Endodermal cell (in vitro differentiated cells): ENCODE results near the gene RNF114. TPM values are rescaled to one million over a fixed set of nuclear protein-coding genes. Genes with fewer than 3 reads are reported as not detected.

Experiments used
- DNase-seq: peaks from one replicate; pipeline ENCODE4 v3.0.0-alpha.2; 2017
- H3K27ac ChIP-seq: 2 replicates; pipeline ENCODE4 v1.5.1; 2013; ENCODE audit warnings: mild to moderate bottlenecking, low read depth, low read length, moderate library complexity
- H3K27me3 ChIP-seq: 2 replicates; pipeline ENCODE4 v1.6.1; 2013; ENCODE audit warnings: mild to moderate bottlenecking, low read length, moderate library complexity; ENCODE audit not compliant: insufficient read depth, control insufficient read depth, poor library complexity, severe bottlenecking
- H3K36me3 ChIP-seq: 2 replicates; pipeline ENCODE4 v1.7.0; 2013; ENCODE audit warnings: mild to moderate bottlenecking, low read length, moderate library complexity; ENCODE audit not compliant: control insufficient read depth, insufficient read depth
- H3K4me1 ChIP-seq: one replicate; pipeline ENCODE4 v1.7.0; 2013; ENCODE audit warnings: low read length; ENCODE audit not compliant: control insufficient read depth, insufficient read depth
- H3K4me3 ChIP-seq: 2 replicates; pipeline ENCODE4 v1.5.1; 2013; ENCODE audit warnings: mild to moderate bottlenecking, low read length, moderate library complexity
- H3K9ac ChIP-seq: 2 replicates; pipeline ENCODE4 v1.6.1; 2013; ENCODE audit warnings: mild to moderate bottlenecking, low read length, moderate library complexity; ENCODE audit not compliant: poor library complexity, severe bottlenecking; ENCODE audit errors: extremely low read depth
- H3K9me3 ChIP-seq: 2 replicates; pipeline ENCODE4 v1.6.1; 2013; ENCODE audit warnings: mild to moderate bottlenecking, low read length, moderate library complexity; ENCODE audit not compliant: control insufficient read depth
- H3K27ac Mint-ChIP-seq: 2 replicates; pipeline ENCODE4 v1.8.0; 2020; ENCODE audit warnings: mixed read lengths
- H3K27me3 Mint-ChIP-seq: 2 replicates; pipeline ENCODE4 v1.8.0; 2021; ENCODE audit warnings: mild to moderate bottlenecking, mixed read lengths; ENCODE audit not compliant: insufficient read depth
- H3K36me3 Mint-ChIP-seq: 2 replicates; pipeline ENCODE4 v1.8.0; 2020; ENCODE audit warnings: low read depth, mixed read lengths
- H3K4me1 Mint-ChIP-seq: 2 replicates; pipeline ENCODE4 v1.8.0; 2020; ENCODE audit warnings: mixed read lengths
- H3K4me3 Mint-ChIP-seq: 2 replicates; pipeline ENCODE4 v1.8.0; 2020; ENCODE audit warnings: mild to moderate bottlenecking, moderate library complexity, mixed read lengths
- H3K9me3 Mint-ChIP-seq: 2 replicates; pipeline ENCODE4 v1.8.0; 2020; ENCODE audit warnings: mild to moderate bottlenecking, mixed read lengths
- WGBS, 2 experiments: methylation state at CpG; one replicate each; pipeline versions ENCODE4 v1.1.5 to v1.1.7; 2013; ENCODE audit warnings: missing lambda C conversion rate in 2 of 2, mixed read lengths in 1 of 2; ENCODE audit not compliant: insufficient coverage in 1 of 2, insufficient read length in 1 of 2; 5-methylcytosine and 5-hydroxymethylcytosine counted together
- total RNA-seq, 2 donors: library from RNA; stranded (reverse); fragmentation: NEBNext Ultra II Directional in 1 of 2; extraction: Animal tissue kit (Norgen Biotek cat#: 25700) in 1 of 2; gene quantifications; 2 replicates in 1 of 2; 3 replicates in 1 of 2; pipeline ENCODE4 v1.2.1, GENCODE V29; 2021
- TF ChIP-seq, protein P1 (sequence below): fragments of 200-600 bp; sonication (generic); conservative IDR thresholded peaks from 2 replicates; pipeline ENCODE4 v1.5.0; 2021; ENCODE audit warnings: antibody characterized with exemption, mild to moderate bottlenecking

Gene RNF114
- total RNA-seq, 2 donors from 2014 or later = 48.8 to 52.5 TPM

DNA sequence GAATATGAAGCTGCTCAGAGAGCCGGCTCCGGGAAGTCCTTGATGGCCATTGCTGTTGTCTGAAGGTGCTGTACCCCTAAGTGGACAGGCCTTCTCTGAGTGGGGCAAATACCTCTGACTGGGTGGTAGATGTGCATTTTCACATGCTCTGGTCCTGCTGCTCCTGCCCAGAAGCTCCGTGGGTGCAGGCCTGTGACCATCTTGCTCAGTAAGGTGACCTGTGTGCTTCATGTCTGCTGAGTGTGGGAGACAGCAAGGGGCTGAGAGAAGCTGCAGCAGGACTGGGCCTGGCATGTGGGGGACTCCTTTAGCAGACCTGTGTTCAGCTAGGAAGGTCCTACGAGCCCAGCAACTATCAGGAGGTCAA lies 25.9 kb upstream of the RNF114 start:
- Mint-ChIP-seq H3K9me3 (no peaks in the 10 kb centered on the region), H3K27me3 (no peaks in the 10 kb centered on the region), H3K27ac (peak overlapping the region; percentile 80), H3K36me3 (peaks cover 21% of the 10 kb centered on the region), H3K4me3 (no peak overlapping the region), H3K4me1 (peaks cover 13% of the 10 kb centered on the region)
- Histone ChIP-seq H3K9me3 (no peaks in the 10 kb centered on the region), H3K4me3 (no peak overlapping the region), H3K9ac (no peak overlapping the region), H3K4me1 (peaks cover 6% of the 10 kb centered on the region), H3K27ac (peak overlapping the region; percentile 62), H3K36me3 (peaks cover 35% of the 10 kb centered on the region), H3K27me3 (no peaks in the 10 kb centered on the region)
- WGBS, 2 experiments = 81 to 88% methylated on average over 3 to 4 of the region's 4 CpGs
- no peak for DNase-seq
- TF ChIP-seq, protein P1, sequence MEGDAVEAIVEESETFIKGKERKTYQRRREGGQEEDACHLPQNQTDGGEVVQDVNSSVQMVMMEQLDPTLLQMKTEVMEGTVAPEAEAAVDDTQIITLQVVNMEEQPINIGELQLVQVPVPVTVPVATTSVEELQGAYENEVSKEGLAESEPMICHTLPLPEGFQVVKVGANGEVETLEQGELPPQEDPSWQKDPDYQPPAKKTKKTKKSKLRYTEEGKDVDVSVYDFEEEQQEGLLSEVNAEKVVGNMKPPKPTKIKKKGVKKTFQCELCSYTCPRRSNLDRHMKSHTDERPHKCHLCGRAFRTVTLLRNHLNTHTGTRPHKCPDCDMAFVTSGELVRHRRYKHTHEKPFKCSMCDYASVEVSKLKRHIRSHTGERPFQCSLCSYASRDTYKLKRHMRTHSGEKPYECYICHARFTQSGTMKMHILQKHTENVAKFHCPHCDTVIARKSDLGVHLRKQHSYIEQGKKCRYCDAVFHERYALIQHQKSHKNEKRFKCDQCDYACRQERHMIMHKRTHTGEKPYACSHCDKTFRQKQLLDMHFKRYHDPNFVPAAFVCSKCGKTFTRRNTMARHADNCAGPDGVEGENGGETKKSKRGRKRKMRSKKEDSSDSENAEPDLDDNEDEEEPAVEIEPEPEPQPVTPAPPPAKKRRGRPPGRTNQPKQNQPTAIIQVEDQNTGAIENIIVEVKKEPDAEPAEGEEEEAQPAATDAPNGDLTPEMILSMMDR = no peak

DNA sequence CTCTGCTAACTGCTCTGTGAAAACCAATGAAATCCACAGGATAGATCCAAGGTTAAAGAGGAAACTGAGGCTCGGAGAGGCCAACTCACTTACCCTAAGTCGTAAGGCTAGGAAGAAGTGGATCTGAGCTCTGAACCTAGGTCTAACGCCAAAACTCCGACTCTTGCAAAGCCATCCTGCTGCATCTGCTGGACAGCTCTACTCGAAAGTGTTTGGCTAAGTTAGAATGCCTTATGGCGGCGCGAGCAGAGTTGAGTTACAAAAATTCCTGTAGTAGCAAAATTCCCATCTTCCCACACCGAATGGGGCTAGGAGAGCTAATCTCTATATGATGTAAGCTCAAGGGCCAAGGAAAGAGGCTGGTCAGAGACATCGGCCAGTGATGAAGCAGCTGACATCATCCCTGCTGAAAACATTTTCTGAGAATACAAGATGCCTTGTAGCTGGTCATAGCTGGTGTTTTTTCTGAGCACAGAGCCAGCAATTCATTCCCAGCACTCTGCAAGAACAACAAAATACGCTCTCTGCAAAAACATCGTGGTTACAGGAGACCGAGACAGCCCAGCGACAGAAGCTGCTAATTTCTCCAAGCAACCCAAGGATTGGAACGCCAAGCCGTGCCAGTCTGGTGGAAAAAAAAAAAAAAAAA lies 22.7 kb upstream of the RNF114 start:
- TF ChIP-seq, protein P1 = no peak
- peak overlapping the region; percentile 86 for H3K4me3 Mint-ChIP-seq
- H3K27me3 Mint-ChIP-seq = peaks cover 4% of the 10 kb centered on the region
- Histone ChIP-seq H3K9me3 (no peaks in the 10 kb centered on the region), H3K27ac (no peak overlapping the region), H3K4me1 (peaks cover 6% of the 10 kb centered on the region), H3K27me3 (no peaks in the 10 kb centered on the region), H3K4me3 (peak overlapping the region; percentile 98), H3K36me3 (peaks cover 16% of the 10 kb centered on the region), H3K9ac (peak overlapping the region; percentile 97)
- peaks cover under 1% of the 10 kb centered on the region for H3K36me3 Mint-ChIP-seq
- peaks cover 21% of the 10 kb centered on the region for H3K4me1 Mint-ChIP-seq
- H3K27ac Mint-ChIP-seq = peak overlapping the region; percentile 92
- DNase-seq = no peak
- H3K9me3 Mint-ChIP-seq = peaks cover 2% of the 10 kb centered on the region
- 94% methylated on average over 10 to 16 of the region's 16 CpGs for WGBS, 2 experiments

DNA sequence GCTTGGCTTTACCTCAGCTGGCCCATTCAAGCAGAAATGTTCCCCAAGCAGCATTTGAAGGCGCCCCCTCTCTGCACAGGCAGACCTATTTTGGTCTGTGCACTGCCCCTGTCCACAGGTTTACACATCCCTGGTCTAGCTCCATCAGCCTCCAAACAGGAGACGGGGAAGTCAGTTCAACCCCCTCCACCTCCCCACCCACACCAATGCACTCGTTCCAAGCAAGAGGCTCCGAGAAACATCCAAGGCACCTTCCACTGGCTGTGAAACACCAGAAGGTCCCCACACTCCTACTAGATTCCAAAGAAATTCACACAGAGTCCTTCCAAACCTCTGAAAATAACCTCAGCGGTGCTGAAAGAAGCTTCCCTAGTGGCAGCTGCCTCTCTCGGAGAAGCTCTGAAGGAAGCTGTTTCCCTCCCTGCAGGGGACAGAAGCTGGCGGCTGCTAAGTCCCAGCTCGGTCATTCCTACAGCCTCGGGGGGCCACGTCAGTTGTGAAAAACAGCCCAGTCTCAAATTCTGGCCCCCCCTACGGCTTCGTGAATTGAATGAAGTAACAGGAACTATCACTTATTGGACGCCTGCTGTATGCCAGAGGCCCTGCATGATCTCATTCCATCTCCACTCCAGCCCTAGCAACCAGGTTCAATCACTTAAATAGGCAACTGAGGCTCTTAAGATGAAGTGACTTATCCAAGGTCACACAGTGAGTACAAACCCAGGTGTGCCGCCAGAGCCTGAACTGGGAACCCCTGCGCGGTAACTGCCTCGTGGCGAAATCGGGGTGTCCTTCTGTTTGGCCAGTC lies 21.7 kb upstream of the RNF114 start:
- DNase-seq = peak; percentile 77
- no peaks in the 10 kb centered on the region for H3K27me3 ChIP-seq
- Mint-ChIP-seq H3K27me3 (peaks cover 9% of the 10 kb centered on the region), H3K27ac (peak overlapping the region; percentile 92), H3K9me3 (peaks cover 2% of the 10 kb centered on the region), H3K36me3 (no peaks in the 10 kb centered on the region), H3K4me1 (peaks cover 21% of the 10 kb centered on the region), H3K4me3 (peak overlapping the region; percentile 86)
- peak overlapping the region; percentile 100 for H3K27ac ChIP-seq
- 1 to 9% methylated on average over 15 to 19 of the region's 19 CpGs for WGBS, 2 experiments
- TF ChIP-seq, protein P1 = no peak
- peak overlapping the region; percentile 98 for H3K4me3 ChIP-seq
- H3K36me3 ChIP-seq = peaks cover 7% of the 10 kb centered on the region
- H3K4me1 ChIP-seq = peaks cover 6% of the 10 kb centered on the region
- peak overlapping the region; percentile 97 for H3K9ac ChIP-seq
- no peaks in the 10 kb centered on the region for H3K9me3 ChIP-seq
